IMR-90 (cell line): ENCODE data around the gene CALD1. TPM values are rescaled to one million over a fixed set of nuclear protein-coding genes. Genes with fewer than 3 reads are reported as not detected.

Experiments used
- ATAC-seq: fragments of 200-7000 bp; cut with Tn5 transposase; 2 replicates; pipeline ENCODE4 v1.9.1; 2020; ENCODE audit warnings: low read depth, mild to moderate bottlenecking, moderate library complexity
- BruUV-seq: library from RNA; stranded (reverse); fragments of 400-500 nt; replicated peaks from 2 replicates; lab custom pipeline; 2021; lab: Mats Ljungman, UMichigan
- CTCF ChIA-PET: fragments of 300-600 bp; formaldehyde crosslinking; extraction: SDS; loops from one replicate; lab custom pipeline; 2021; ENCODE audit warnings: antibody characterized with exemption; lab: Yijun Ruan, JAX
- POLR2A ChIA-PET: fragments of 300-600 bp; sonication (Branson Sonifier 250); formaldehyde crosslinking; loops from one replicate; lab custom pipeline; 2022; ENCODE audit warnings: antibody characterized with exemption; ENCODE audit not compliant: unreplicated experiment; lab: Charles Lee
- DNase-seq: peaks from one replicate; pipeline ENCODE4 v3.0.0; 2013
- H2AFZ ChIP-seq: replicated peaks from 2 replicates; pipeline ENCODE3; 2013; ENCODE audit warnings: low read length, mild to moderate bottlenecking; ENCODE audit not compliant: poor library complexity
- H2AK5ac ChIP-seq: 2 replicates; pipeline ENCODE4 v1.6.1; 2013; ENCODE audit warnings: low read depth, low read length, inconsistent platforms
- H2AK9ac ChIP-seq: replicated peaks from 2 replicates; pipeline ENCODE3; 2013; ENCODE audit warnings: mild to moderate bottlenecking, low read depth, low read length, moderate library complexity; ENCODE audit not compliant: poor library complexity
- H2BK120ac ChIP-seq: 2 replicates; pipeline ENCODE4 v1.6.1; 2013; ENCODE audit warnings: low read depth, low read length, inconsistent platforms
- H2BK15ac ChIP-seq: 3 replicates; pipeline ENCODE4 v1.6.1; 2013; ENCODE audit warnings: low read depth, low read length, inconsistent platforms
- H2BK20ac ChIP-seq: 2 replicates; pipeline ENCODE4 v1.6.1; 2013; ENCODE audit warnings: low read depth, mild to moderate bottlenecking, inconsistent platforms, low read length, moderate library complexity
- H2BK5ac ChIP-seq: 2 replicates; pipeline ENCODE4 v1.6.1; 2013; ENCODE audit warnings: mild to moderate bottlenecking, low read depth, low read length, inconsistent platforms; ENCODE audit not compliant: poor library complexity, severe bottlenecking
- H3K14ac ChIP-seq: replicated peaks from 2 replicates; pipeline ENCODE4 v1.6.1; 2013; ENCODE audit warnings: low read depth, low read length, inconsistent platforms
- H3K18ac ChIP-seq: 2 replicates; pipeline ENCODE4 v1.6.1; 2013; ENCODE audit warnings: low read depth, low read length, control low read depth
- H3K23ac ChIP-seq: 2 replicates; pipeline ENCODE4 v1.6.1; 2013; ENCODE audit warnings: low read depth, low read length, inconsistent platforms
- H3K27ac ChIP-seq: 2 replicates; pipeline ENCODE4 v1.5.1; 2013; ENCODE audit warnings: mild to moderate bottlenecking, control low read depth, low read length; ENCODE audit not compliant: insufficient read depth
- H3K27me3 ChIP-seq: 2 replicates; pipeline ENCODE4 v1.6.1; 2013; ENCODE audit warnings: low read length; ENCODE audit not compliant: control insufficient read depth, insufficient read depth
- H3K36me3 ChIP-seq: 2 replicates; pipeline ENCODE4 v1.6.1; 2013; ENCODE audit warnings: low read length, mixed read lengths; ENCODE audit not compliant: control insufficient read depth, insufficient read depth
- H3K4ac ChIP-seq: 2 replicates; pipeline ENCODE4 v1.6.1; 2013; ENCODE audit warnings: low read depth, low read length, inconsistent platforms
- H3K4me1 ChIP-seq: 2 replicates; pipeline ENCODE4 v1.6.1; 2013; ENCODE audit warnings: low read length, mixed read lengths; ENCODE audit not compliant: control insufficient read depth, insufficient read depth
- H3K4me2 ChIP-seq: 2 replicates; pipeline ENCODE4 v1.6.1; 2013; ENCODE audit warnings: low read depth, mild to moderate bottlenecking, control low read depth, low read length, moderate library complexity
- H3K4me3 ChIP-seq: 2 replicates; pipeline ENCODE4 v1.5.1; 2013; ENCODE audit warnings: low read depth, mild to moderate bottlenecking, control low read depth, low read length, moderate library complexity; ENCODE audit not compliant: insufficient read depth
- H3K56ac ChIP-seq: 2 replicates; pipeline ENCODE4 v1.6.1; 2013; ENCODE audit warnings: low read length, inconsistent platforms; ENCODE audit not compliant: insufficient read depth; ENCODE audit errors: extremely low read depth
- H3K79me1 ChIP-seq, 2 experiments: 2 replicates each; pipeline ENCODE4 v1.6.1; 2013; ENCODE audit warnings: low read length in 2 of 2, inconsistent platforms in 1 of 2, low read depth in 1 of 2
- H3K9ac ChIP-seq: 2 replicates; pipeline ENCODE4 v1.6.1; 2013; ENCODE audit warnings: low read depth, low read length, control low read depth
- H3K9me1 ChIP-seq: 2 replicates; pipeline ENCODE4 v1.6.1; 2013; ENCODE audit warnings: low read length, inconsistent platforms; ENCODE audit not compliant: insufficient read depth
- H3K9me3 ChIP-seq: 2 replicates; pipeline ENCODE4 v1.6.1; 2013; ENCODE audit warnings: low read length; ENCODE audit not compliant: control insufficient read depth, insufficient read depth
- H4K20me1 ChIP-seq: 2 replicates; pipeline ENCODE4 v1.6.1; 2013; ENCODE audit warnings: low read length, inconsistent platforms; ENCODE audit not compliant: insufficient read depth
- H4K5ac ChIP-seq: 2 replicates; pipeline ENCODE4 v1.6.1; 2013; ENCODE audit warnings: mild to moderate bottlenecking, low read depth, low read length, control low read depth
- H4K8ac ChIP-seq, 2 experiments: 2 replicates each; pipeline ENCODE4 v1.6.1; 2013; ENCODE audit warnings: low read depth in 2 of 2, low read length in 2 of 2, control low read depth in 1 of 2, inconsistent platforms in 1 of 2
- H4K91ac ChIP-seq: 2 replicates; pipeline ENCODE4 v1.6.1; 2013; ENCODE audit warnings: low read depth, low read length, inconsistent platforms; ENCODE audit not compliant: insufficient read depth
- BHLHE40 ChIP-seq: fragments of 150-350 bp; IDR thresholded peaks from 2 replicates; pipeline ENCODE4 v1.6.1; 2016; ENCODE audit warnings: mild to moderate bottlenecking, low read depth, low read length
- CEBPB ChIP-seq: IDR thresholded peaks from 2 replicates; pipeline ENCODE4 v1.6.1; 2012; ENCODE audit warnings: low read depth, low read length, improper control_type of control experiment
- CHD1 ChIP-seq: IDR thresholded peaks from 2 replicates; pipeline ENCODE4 v1.6.1; 2012; ENCODE audit warnings: low read depth, low read length, improper control_type of control experiment
- CTCF ChIP-seq: conservative IDR thresholded peaks from 2 replicates; pipeline ENCODE4 v1.5.1; 2012; ENCODE audit warnings: mild to moderate bottlenecking, low read depth, low read length, improper control_type of control experiment
- ELK1 ChIP-seq: fragments of 150-350 bp; IDR thresholded peaks from 2 replicates; pipeline ENCODE4 v1.6.1; 2016; ENCODE audit warnings: low read depth, mild to moderate bottlenecking, low read length, moderate library complexity, borderline replicate concordance
- FOS ChIP-seq: fragments of 150-350 bp; IDR thresholded peaks from 2 replicates; pipeline ENCODE4 v1.6.1; 2016; ENCODE audit warnings: low read depth, low read length
- MAFK ChIP-seq: IDR thresholded peaks from 2 replicates; pipeline ENCODE4 v1.6.1; 2012; ENCODE audit warnings: low read depth, low read length, improper control_type of control experiment
- MAZ ChIP-seq: IDR thresholded peaks from 2 replicates; pipeline ENCODE4 v1.6.1; 2012; ENCODE audit warnings: low read depth, mild to moderate bottlenecking, low read length, improper control_type of control experiment, moderate library complexity, borderline replicate concordance
- MXI1 ChIP-seq: IDR thresholded peaks from 2 replicates; pipeline ENCODE4 v1.6.1; 2012; ENCODE audit warnings: low read depth, mild to moderate bottlenecking, low read length, moderate library complexity, borderline replicate concordance
- POLR2A ChIP-seq: IDR thresholded peaks from 2 replicates; pipeline ENCODE4 v1.6.1; 2012; ENCODE audit warnings: mild to moderate bottlenecking, low read depth, low read length
- RAD21 ChIP-seq: IDR thresholded peaks from 2 replicates; pipeline ENCODE4 v1.6.1; 2012; ENCODE audit warnings: low read length, improper control_type of control experiment
- RCOR1 ChIP-seq: IDR thresholded peaks from 2 replicates; pipeline ENCODE4 v1.6.1; 2012; ENCODE audit warnings: mild to moderate bottlenecking, low read length, improper control_type of control experiment; ENCODE audit not compliant: insufficient replicate concordance
- RFX5 ChIP-seq: IDR thresholded peaks from 2 replicates; pipeline ENCODE4 v1.8.0; 2012; ENCODE audit warnings: low read depth, mild to moderate bottlenecking, low read length, moderate library complexity
- SMC3 ChIP-seq: fragments of 150-350 bp; IDR thresholded peaks from 2 replicates; pipeline ENCODE4 v1.6.1; 2016; ENCODE audit warnings: low read depth, mild to moderate bottlenecking, antibody characterized with exemption, low read length, moderate library complexity
- USF2 ChIP-seq: fragments of 150-350 bp; IDR thresholded peaks from 2 replicates; pipeline ENCODE4 v1.6.1; 2017; ENCODE audit warnings: mild to moderate bottlenecking, antibody characterized with exemption, low read length, low read depth
- WGBS, 2 experiments: methylation state at CpG; one replicate each; pipeline versions ENCODE4 v1.1.5 to v1.1.7; 2013; ENCODE audit warnings: missing lambda C conversion rate in 2 of 2; ENCODE audit not compliant: insufficient read length in 1 of 2; ENCODE audit errors: extremely low coverage in 2 of 2; 5-methylcytosine and 5-hydroxymethylcytosine counted together
- dilution Hi-C: fragments of 300-500 bp; cut with HindIII; formaldehyde crosslinking; loops from one replicate; pipeline ENCODE4 v1.14.3; 2018; ENCODE audit warnings: low sequenced_read_pairs; ENCODE audit not compliant: unreplicated experiment
- in situ Hi-C: fragments of 300-500 bp; cut with MboI; formaldehyde crosslinking; loops from 3 replicates; pipeline ENCODE4 v1.14.3; 2019; ENCODE audit warnings: low sequenced_read_pairs, inconsistent platforms, mixed read lengths
- intact Hi-C: fragments of 100-400 bp; cut with micrococcal nuclease; formaldehyde crosslinking; loops from 2 replicates; pipeline ENCODE4 v1.10.0; 2022
- polyA plus RNA-seq, 3 experiments: library from polyadenylated mRNA; depleted of rRNA; stranded (reverse); fragments of >200 nt; gene quantifications; 2 replicates each; pipeline ENCODE4 v1.2.3, GENCODE V29; 2012; ENCODE audit warnings: low replicate concordance in 1 of 3
- total RNA-seq: library from RNA; depleted of rRNA; stranded (reverse); fragments of >200 nt; gene quantifications from 2 replicates; pipeline ENCODE4 v1.2.3, GENCODE V29; 2012

CALD1 gene
- total and polyA plus RNA-seq, 2 of the 4 experiments (the other 2 are of a cell fraction), result 375 to 487 TPM

- H3K14ac ChIP-seq, result no peak overlapping the region
- H2BK15ac ChIP-seq, result no peak overlapping the region
- no peak overlapping the region for H3K56ac ChIP-seq
- peaks cover 12% of the 10 kb centered on the region for H3K9me1 ChIP-seq
- H2BK120ac ChIP-seq, result no peak overlapping the region
- H3K9ac ChIP-seq, result no peak overlapping the region
- H3K4me2 ChIP-seq, result no peak overlapping the region
- peaks cover 21 to 62% of the 10 kb centered on the region in 2 experiments for H3K79me1 ChIP-seq
- H2AFZ ChIP-seq, result no peak overlapping the region
- no peak overlapping the region for H4K91ac ChIP-seq
- no peak overlapping the region for H2BK20ac ChIP-seq
- ATAC-seq, result no peak
- no peak overlapping the region for H4K8ac ChIP-seq
- no peak overlapping the region for H2AK9ac ChIP-seq
- H3K27ac ChIP-seq, result no peak overlapping the region
- H3K36me3 ChIP-seq, result peaks cover 30% of the 10 kb centered on the region
- peaks cover 10% of the 10 kb centered on the region for H3K4me1 ChIP-seq
- intact Hi-C loops (no loop called here), dilution Hi-C loops (no loop called here), in situ Hi-C loops (no loop called here)
- H2AK5ac ChIP-seq, result no peak overlapping the region
- BruUV-seq, result no TSS peak
- no peak overlapping the region for H3K18ac ChIP-seq
- H3K9me3 ChIP-seq, result no peaks in the 10 kb centered on the region
- WGBS, 2 experiments, result 40 to 100% methylated on average over 1 of the region's 9 CpGs
- DNase-seq, result no peak
- H3K4me3 ChIP-seq, result no peak overlapping the region
- H3K27me3 ChIP-seq, result no peaks in the 10 kb centered on the region
- H4K20me1 ChIP-seq, result no peaks in the 10 kb centered on the region; the same call in 1 of the 2 replicates
- ChIA-PET CTCF (no interaction called here), POLR2A (interaction anchor here (0.6 kb wide), 1 partner anchor 8 kb away, joined by 4 read pairs; no protein-coding TSS in a partner anchor)
- H2BK5ac ChIP-seq, result peak overlapping the region; percentile 20
- H3K23ac ChIP-seq, result no peak overlapping the region
- no peak overlapping the region for H3K4ac ChIP-seq
- H4K5ac ChIP-seq, result no peak overlapping the region
- TF ChIP-seq CTCF (no peak), ELK1 (no peak), RAD21 (no peak), BHLHE40 (no peak), USF2 (no peak), MAZ (no peak), RCOR1 (no peak), CEBPB (no peak), MAFK (no peak), RFX5 (no peak), FOS (no peak), CHD1 (no peak), MXI1 (no peak), SMC3 (no peak), POLR2A (no peak)
Observed at GRCh38 chr7:134942690-134943466, 163.4 kb downstream of the CALD1 start.
